GM13977 (cell line): ENCODE data around the gene HELZ.
"Not testable (repeated sequence)": the region's sequence is repeated elsewhere in the genome, so short reads cannot be mapped to it uniquely, and the experiment has no call there.

Source experiments
- DNase-seq: peaks from one replicate; pipeline ENCODE4 v3.0.0; 2012; ENCODE audit warnings: low spot score
- CTCF ChIP-seq: IDR thresholded peaks from 2 replicates; pipeline ENCODE4 v1.5.1; 2012; ENCODE audit warnings: mild to moderate bottlenecking, control low read depth; ENCODE audit not compliant: insufficient read depth; ENCODE audit errors: extremely low read depth, missing control alignments
- in situ Hi-C: fragments of 300-500 bp; cut with MboI; formaldehyde crosslinking; loops from one replicate; pipeline ENCODE4 v1.12.0; 2022; ENCODE audit warnings: low sequenced_read_pairs, low pct_unique_long_range_greater_than_20kb, mixed read lengths, inconsistent platforms; ENCODE audit not compliant: unreplicated experiment

HELZ gene

GRCh38 chr17:67253384-67253783, 8.4 kb upstream of the HELZ start:
- in situ Hi-C loops: no loop called here
- DNase-seq: no peak

GRCh38 chr17:67251586-67251985, 6.6 kb upstream of the HELZ start:
- in situ Hi-C loops: not testable (repeated sequence)

More at GRCh38 chr17:67253384-67253783, 8.4 kb upstream of the HELZ start:
- no peak for TF ChIP-seq CTCF

GRCh38 chr17:67248291-67248690, 3.3 kb upstream of the HELZ start:
- DNase-seq: no peak
- in situ Hi-C loops: no loop called here
- TF ChIP-seq CTCF: no peak

More at GRCh38 chr17:67251586-67251985, 6.6 kb upstream of the HELZ start:
- DNase-seq: not testable (repeated sequence)

GRCh38 chr17:67247416-67247900, 2.5 kb upstream of the HELZ start:
- TF ChIP-seq CTCF: no peak
- DNase-seq: no peak
- in situ Hi-C loops: no loop called here

- TF ChIP-seq CTCF: no peak
- in situ Hi-C loops: no loop called here
- peak; percentile 17 for DNase-seq
These were observed 1.8 kb upstream of the HELZ start for GRCh38 chr17:67246653-67247415.

- in situ Hi-C loops: no loop called here
- DNase-seq: no peak
- no peak for TF ChIP-seq CTCF
These were observed 1.3 kb upstream of the HELZ start for GRCh38 chr17:67246403-67246652.

- DNase-seq: peak; percentile 53
- no peak for TF ChIP-seq CTCF
- in situ Hi-C loops: no loop called here
These were observed 852 bp upstream of the HELZ start for GRCh38 chr17:67245694-67246402.
